Keratinocyte (primary cell): ENCODE measurements around the gene TMEM238. TPM values are rescaled to one million over a fixed set of nuclear protein-coding genes. Genes with fewer than 3 reads are reported as not detected.
"Not testable (repeated sequence)": the region's sequence is repeated elsewhere in the genome, so short reads cannot be mapped to it uniquely, and the experiment has no call there.

Experiments used
- DNase-seq: peaks from one replicate; pipeline ENCODE4 v3.0.0-alpha.2; 2011; ENCODE audit warnings: low read depth, missing footprints, low spot score
- FAIRE-seq: peaks from 2 replicates; lab custom pipeline; 2011; peaks lifted over from hg19 to GRCh38; lab: Jason Lieb, UNC
- H2AFZ ChIP-seq: 2 replicates; pipeline ENCODE4 v1.6.0; 2012; ENCODE audit warnings: low read length, control low read depth, inconsistent platforms; ENCODE audit not compliant: control insufficient read depth
- H3K27ac ChIP-seq: 2 replicates; pipeline ENCODE4 v1.5.1; 2011; ENCODE audit warnings: low read length; ENCODE audit not compliant: control insufficient read depth, insufficient read depth
- H3K27me3 ChIP-seq: 3 replicates; pipeline ENCODE4 v1.6.0; 2011; ENCODE audit warnings: low read length; ENCODE audit not compliant: control insufficient read depth, insufficient read depth; ENCODE audit errors: extremely low read depth
- H3K36me3 ChIP-seq, 2 experiments: 2 replicates in 1 of 2; 3 replicates in 1 of 2; pipeline ENCODE4 v1.5.1; 2011; ENCODE audit warnings: low read length in 2 of 2, mild to moderate bottlenecking in 1 of 2; ENCODE audit not compliant: control insufficient read depth in 2 of 2, insufficient read depth in 2 of 2; ENCODE audit errors: extremely low read depth in 1 of 2
- H3K4me1 ChIP-seq: 3 replicates; pipeline ENCODE4 v1.5.1; 2011; ENCODE audit warnings: low read length; ENCODE audit not compliant: control insufficient read depth, insufficient read depth; ENCODE audit errors: extremely low read depth
- H3K4me2 ChIP-seq: 3 replicates; pipeline ENCODE4 v1.6.0; 2011; ENCODE audit warnings: low read depth, low read length; ENCODE audit not compliant: control insufficient read depth, insufficient read depth; ENCODE audit errors: extremely low read depth
- H3K4me3 ChIP-seq, 3 experiments: fragments of 200-600 bp in 1 of 3; sonication (generic) in 1 of 3; 2 replicates in 2 of 3; 3 replicates in 1 of 3; pipeline ENCODE4 v1.5.1; 2011 to 2016; ENCODE audit warnings: low read length in 3 of 3, mild to moderate bottlenecking in 3 of 3, control low read depth in 2 of 3, inconsistent platforms in 1 of 3, low read depth in 1 of 3, mixed read lengths in 1 of 3, mixed run types in 1 of 3, moderate library complexity in 1 of 3; ENCODE audit not compliant: control insufficient read depth in 2 of 3, insufficient read depth in 2 of 3; ENCODE audit errors: extremely low read depth in 1 of 3
- H3K79me2 ChIP-seq: 2 replicates; pipeline ENCODE4 v1.6.0; 2012; ENCODE audit warnings: low read length; ENCODE audit not compliant: control insufficient read depth, insufficient read depth
- H3K9ac ChIP-seq: 3 replicates; pipeline ENCODE4 v1.6.0; 2011; ENCODE audit warnings: low read length; ENCODE audit not compliant: control insufficient read depth, insufficient read depth; ENCODE audit errors: extremely low read depth
- H3K9me1 ChIP-seq: 3 replicates; pipeline ENCODE4 v1.6.0; 2011; ENCODE audit warnings: low read length; ENCODE audit not compliant: control insufficient read depth, insufficient read depth; ENCODE audit errors: extremely low read depth
- H3K9me3 ChIP-seq: 2 replicates; pipeline ENCODE4 v1.5.1; 2012; ENCODE audit warnings: low read depth, low read length; ENCODE audit not compliant: control insufficient read depth
- H4K20me1 ChIP-seq: 3 replicates; pipeline ENCODE4 v1.6.0; 2011; ENCODE audit warnings: low read length; ENCODE audit not compliant: control insufficient read depth, insufficient read depth; ENCODE audit errors: extremely low read depth
- EZH2 ChIP-seq: IDR thresholded peaks from one replicate; pipeline ENCODE4 v1.6.1; 2012; ENCODE audit warnings: inconsistent platforms, mild to moderate bottlenecking, low read length, moderate library complexity
- dilution Hi-C: fragments of 300-500 bp; cut with MboI; formaldehyde crosslinking; loops from one replicate; pipeline ENCODE4 v1.7.0; 2020; ENCODE audit warnings: low sequenced_read_pairs; ENCODE audit not compliant: extremely low pct_ligation_motif_present
- polyA plus RNA-seq, 5 experiments: library from polyadenylated mRNA; depleted of rRNA in 3 of 5; stranded (reverse) in 3 of 5; stranded (forward) in 1 of 5; unstranded in 1 of 5; fragments of >200 nt; gene quantifications; 1 replicate in 1 of 5; 2 replicates in 3 of 5; 3 replicates in 1 of 5; pipeline versions ENCODE4 v1.2.1 to v1.2.3, GENCODE V29; 2011 to 2012; ENCODE audit warnings: missing spikeins in 2 of 5, low read depth in 1 of 5, low replicate concordance in 1 of 5
- TF ChIP-seq, protein P1 (sequence below), 3 experiments: IDR thresholded peaks in 1 of 3; conservative IDR thresholded peaks in 1 of 3; optimal IDR thresholded peaks in 1 of 3; 2 replicates in 2 of 3; 3 replicates in 1 of 3; pipeline versions ENCODE3 to v1.5.1; 2011; ENCODE audit warnings: low read length in 3 of 3, mild to moderate bottlenecking in 3 of 3, moderate library complexity in 2 of 3, control low read depth in 1 of 3, inconsistent platforms in 1 of 3; ENCODE audit not compliant: insufficient read depth in 2 of 3; ENCODE audit errors: extremely low read depth in 1 of 3

TMEM238 gene
- polyA plus RNA-seq, 1 donor (not counting 4 experiments of a cell fraction or from before 2014, with no cell fraction given) = 0.24 TPM

DNA sequence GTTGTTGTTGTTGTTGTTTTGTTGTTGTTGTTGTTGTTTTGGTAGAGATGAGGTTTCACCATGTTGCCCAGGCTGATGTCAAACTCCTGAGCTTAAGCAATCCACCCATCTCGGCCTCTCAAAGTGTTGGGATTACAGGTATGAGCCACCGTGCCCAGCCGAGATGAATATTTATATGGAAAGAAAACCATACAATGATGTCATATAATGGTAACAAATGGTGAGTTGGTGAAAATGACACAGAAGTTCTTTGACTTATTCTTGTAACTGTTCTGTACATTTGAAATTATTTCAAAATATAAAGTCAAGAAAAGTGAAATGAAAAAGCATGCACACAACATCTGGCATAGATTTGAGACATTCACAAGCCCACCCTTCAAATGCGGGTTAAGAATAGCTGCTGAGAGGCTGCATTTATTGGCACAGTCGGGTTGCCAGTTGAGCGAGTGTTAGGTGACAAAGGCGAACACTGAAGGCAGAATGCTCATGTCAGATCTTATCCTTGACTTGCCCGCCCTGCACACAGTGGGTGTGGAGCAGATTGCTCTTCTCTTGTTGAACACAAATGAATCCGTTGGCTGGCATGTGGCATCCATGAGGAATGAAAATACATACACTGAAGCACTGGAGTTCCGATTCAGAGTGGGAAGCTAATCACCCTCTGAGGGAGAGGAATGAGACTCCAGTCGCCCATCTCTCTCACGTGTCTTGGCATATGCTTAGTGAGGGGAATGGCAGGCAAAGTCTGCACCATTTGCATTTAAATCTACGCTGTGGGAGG is 39.3 kb upstream of the TMEM238 start:
- dilution Hi-C loops = no loop called here
- FAIRE-seq = no peak
- H3K4me1 ChIP-seq = peaks cover 4% of the 10 kb centered on the region
- H3K4me3 ChIP-seq = no peak overlapping the region
- TF ChIP-seq, protein P1, sequence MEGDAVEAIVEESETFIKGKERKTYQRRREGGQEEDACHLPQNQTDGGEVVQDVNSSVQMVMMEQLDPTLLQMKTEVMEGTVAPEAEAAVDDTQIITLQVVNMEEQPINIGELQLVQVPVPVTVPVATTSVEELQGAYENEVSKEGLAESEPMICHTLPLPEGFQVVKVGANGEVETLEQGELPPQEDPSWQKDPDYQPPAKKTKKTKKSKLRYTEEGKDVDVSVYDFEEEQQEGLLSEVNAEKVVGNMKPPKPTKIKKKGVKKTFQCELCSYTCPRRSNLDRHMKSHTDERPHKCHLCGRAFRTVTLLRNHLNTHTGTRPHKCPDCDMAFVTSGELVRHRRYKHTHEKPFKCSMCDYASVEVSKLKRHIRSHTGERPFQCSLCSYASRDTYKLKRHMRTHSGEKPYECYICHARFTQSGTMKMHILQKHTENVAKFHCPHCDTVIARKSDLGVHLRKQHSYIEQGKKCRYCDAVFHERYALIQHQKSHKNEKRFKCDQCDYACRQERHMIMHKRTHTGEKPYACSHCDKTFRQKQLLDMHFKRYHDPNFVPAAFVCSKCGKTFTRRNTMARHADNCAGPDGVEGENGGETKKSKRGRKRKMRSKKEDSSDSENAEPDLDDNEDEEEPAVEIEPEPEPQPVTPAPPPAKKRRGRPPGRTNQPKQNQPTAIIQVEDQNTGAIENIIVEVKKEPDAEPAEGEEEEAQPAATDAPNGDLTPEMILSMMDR (optimal IDR thresholded peaks at IDR 0.05 in 1 of 3, IDR thresholded peaks at IDR 0.05 in 1 of 3, conservative IDR thresholded peaks at IDR 0.05 in 1 of 3; ENCODE audit: extremely low read depth in 1 of 3, insufficient read depth in 2 of 3, low read length in 3 of 3) = no peak
- no peak for TF ChIP-seq EZH2
- H2AFZ ChIP-seq = no peak overlapping the region
- no peak for DNase-seq
- H3K9ac ChIP-seq = no peak overlapping the region
- H3K79me2 ChIP-seq = no peaks in the 10 kb centered on the region
- H3K27ac ChIP-seq = no peak overlapping the region
- no peaks in the 10 kb centered on the region for H3K9me3 ChIP-seq
- H3K36me3 ChIP-seq = no peaks in the 10 kb centered on the region
- H3K27me3 ChIP-seq = peaks cover 9% of the 10 kb centered on the region
- no peak overlapping the region for H3K4me2 ChIP-seq
- H3K9me1 ChIP-seq = no peaks in the 10 kb centered on the region
- H4K20me1 ChIP-seq = no peaks in the 10 kb centered on the region

DNA sequence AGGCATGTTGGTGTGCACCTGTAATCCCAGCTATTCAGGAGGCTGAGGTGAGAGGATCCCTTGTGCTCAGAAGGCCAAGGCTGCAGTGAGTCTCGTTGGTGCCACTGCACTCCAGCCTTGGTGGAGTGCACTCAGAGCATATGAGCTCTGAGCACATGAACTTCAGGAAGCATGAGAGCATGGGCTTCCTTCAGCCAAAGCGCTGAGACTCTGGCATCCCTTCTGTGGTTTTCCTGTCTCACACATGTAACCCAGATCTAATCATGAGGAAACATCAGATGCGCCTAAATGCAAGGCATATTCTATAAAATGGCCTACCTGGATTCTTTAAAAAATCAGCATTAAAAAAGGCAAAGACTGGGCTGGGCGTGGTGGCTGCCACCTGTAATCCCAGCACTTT is 37.2 kb upstream of the TMEM238 start:
- FAIRE-seq, H3K4me1 ChIP-seq, H3K27ac ChIP-seq, dilution Hi-C loops, H4K20me1 ChIP-seq, DNase-seq, H3K9ac ChIP-seq, H3K9me1 ChIP-seq, H3K4me2 ChIP-seq, H3K27me3 ChIP-seq, H3K4me3 ChIP-seq, H3K79me2 ChIP-seq, H2AFZ ChIP-seq, H3K36me3 ChIP-seq, H3K9me3 ChIP-seq: not testable (repeated sequence)
